Measurements from ENCODE around the gene MPND.

The MPND gene

DNA sequence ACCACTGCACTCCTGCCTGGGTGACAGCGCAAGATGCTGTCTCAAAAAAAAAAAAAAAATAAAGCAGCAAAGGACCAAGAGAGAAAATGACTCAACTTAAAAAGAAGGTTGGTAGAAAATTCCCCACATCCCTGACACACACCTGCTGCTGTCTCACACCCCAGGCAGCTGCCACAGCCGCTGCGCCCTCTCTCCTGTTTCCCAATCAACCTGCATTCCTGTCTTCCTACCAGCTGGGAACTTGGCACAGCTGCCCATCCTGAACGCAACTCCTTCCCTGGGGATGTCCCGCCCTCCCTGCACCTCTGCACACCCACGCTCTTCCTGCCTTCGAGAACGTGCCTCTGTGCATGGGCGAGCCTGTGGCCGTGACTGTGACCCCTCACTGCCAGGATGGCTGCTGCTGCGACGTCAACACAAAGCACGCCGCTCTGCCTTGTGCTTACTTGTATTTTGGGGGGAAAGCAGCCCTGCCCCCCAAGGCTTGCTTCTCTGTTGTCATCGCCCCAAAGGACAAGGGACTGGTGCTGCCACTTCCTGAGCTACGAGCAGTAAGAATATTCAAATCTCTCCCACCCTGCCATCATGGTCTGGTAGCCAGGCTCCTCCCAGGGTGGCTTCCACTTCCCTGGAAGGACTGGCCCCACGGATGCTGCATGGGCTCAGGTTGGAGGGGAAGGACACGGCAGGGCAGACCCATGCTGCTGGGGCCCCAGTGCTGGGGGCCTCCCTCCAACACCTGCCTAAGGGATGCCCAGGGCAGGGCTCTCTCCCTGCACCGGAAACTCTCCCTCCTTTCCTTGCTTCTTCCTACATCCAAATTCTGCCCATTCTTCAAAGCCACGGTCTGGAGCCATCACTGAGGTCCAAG is 36.3 kb downstream of the MPND start:
- peaks cover 15% of the 10 kb centered on the region for H3K36me3 ChIP-seq
- H3K4me1 ChIP-seq = peaks cover 84% of the 10 kb centered on the region
- H3K4me2 ChIP-seq = peak overlapping the region; percentile 100
- H3K9me3 ChIP-seq = no peaks in the 10 kb centered on the region
- no peaks in the 10 kb centered on the region for H3K27me3 ChIP-seq
- H3K4me3 ChIP-seq = peak overlapping the region; percentile 36
- no peak for TF ChIP-seq Cebpa-rat (IDR thresholded peaks at IDR 0.05)
- H4K20me1 ChIP-seq = peaks cover 100% of the 10 kb centered on the region
- H3K9ac ChIP-seq = peak overlapping the region; percentile 55
- peak overlapping the region; percentile 3; the same call in 1 of the 2 replicates for H3K27ac ChIP-seq

- H3K27me3 ChIP-seq = no peaks in the 10 kb centered on the region
- H3K9ac ChIP-seq = peak overlapping the region; percentile 55
- no peaks in the 10 kb centered on the region for H3K9me3 ChIP-seq
- peak overlapping the region; percentile 100 for H3K4me2 ChIP-seq
- H3K4me3 ChIP-seq = peak overlapping the region; percentile 36
- H4K20me1 ChIP-seq = peaks cover 100% of the 10 kb centered on the region
- peak overlapping the region; percentile 3; the same call in 1 of the 2 replicates for H3K27ac ChIP-seq
- TF ChIP-seq Cebpa-rat (IDR thresholded peaks at IDR 0.05) = no peak
- H3K36me3 ChIP-seq = peaks cover 21% of the 10 kb centered on the region
- H3K4me1 ChIP-seq = peaks cover 80% of the 10 kb centered on the region
Observed at GRCh38 chr19:4380254-4380727, 36.9 kb downstream of the MPND start.

DNA sequence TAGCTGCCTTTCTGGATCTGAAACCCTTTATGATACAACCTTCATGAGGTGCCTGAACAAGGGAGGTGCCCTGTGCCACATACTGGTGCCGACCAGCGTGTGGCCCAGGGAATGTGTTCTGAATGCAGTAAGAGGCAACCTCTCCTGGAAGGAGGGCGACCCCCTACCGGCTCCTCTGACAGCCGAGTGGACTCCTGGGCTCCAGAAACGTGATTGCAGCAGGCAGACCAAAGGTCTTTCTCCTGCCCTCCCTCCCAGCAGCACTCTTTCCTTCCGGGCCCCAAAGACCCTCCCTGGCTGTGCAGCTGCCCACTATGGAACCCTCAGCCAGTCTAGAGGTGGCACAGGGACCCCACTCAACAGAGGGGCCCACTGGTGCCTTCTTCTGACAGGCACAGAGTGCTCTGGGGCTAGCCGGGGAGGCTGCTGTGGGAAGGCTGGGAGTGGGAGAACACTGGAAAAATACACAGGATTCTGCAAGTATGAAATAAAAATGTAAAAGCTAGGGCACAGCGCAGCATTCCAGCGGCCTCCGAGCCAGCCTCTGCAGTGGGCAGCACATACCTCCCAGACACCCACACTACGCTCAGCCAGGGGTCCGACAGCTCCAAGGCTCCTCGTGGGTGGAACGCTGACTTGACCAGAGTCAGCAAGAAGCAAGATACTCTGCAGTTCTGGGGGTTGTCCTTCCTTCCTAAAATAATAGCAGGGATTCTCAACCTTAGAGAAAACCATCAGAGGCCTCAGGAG is 42.1 kb downstream of the MPND start:
- Histone ChIP-seq H3K36me3 (peaks cover 56% of the 10 kb centered on the region), H3K4me1 (peaks cover 71% of the 10 kb centered on the region), H3K4me2 (peak overlapping the region; percentile 61), H3K27ac (0 out of 2 replicates have a peak overlapping the region, but pooled peaks have one; percentile 8), H3K9ac (0 out of 2 replicates have a peak overlapping the region, but pooled peaks have one; percentile 16), H3K4me3 (no peak overlapping the region), H4K20me1 (peaks cover 99% of the 10 kb centered on the region), H3K27me3 (no peaks in the 10 kb centered on the region), H3K9me3 (no peaks in the 10 kb centered on the region)
- no peak for TF ChIP-seq Cebpa-rat (IDR thresholded peaks at IDR 0.05)

- H3K27ac ChIP-seq = 0 out of 2 replicates have a peak overlapping the region, but pooled peaks have one; percentile 8
- H3K9ac ChIP-seq = 0 out of 2 replicates have a peak overlapping the region, but pooled peaks have one; percentile 16
Observed at GRCh38 chr19:4386041-4386782, 42.9 kb downstream of the MPND start.

DNA sequence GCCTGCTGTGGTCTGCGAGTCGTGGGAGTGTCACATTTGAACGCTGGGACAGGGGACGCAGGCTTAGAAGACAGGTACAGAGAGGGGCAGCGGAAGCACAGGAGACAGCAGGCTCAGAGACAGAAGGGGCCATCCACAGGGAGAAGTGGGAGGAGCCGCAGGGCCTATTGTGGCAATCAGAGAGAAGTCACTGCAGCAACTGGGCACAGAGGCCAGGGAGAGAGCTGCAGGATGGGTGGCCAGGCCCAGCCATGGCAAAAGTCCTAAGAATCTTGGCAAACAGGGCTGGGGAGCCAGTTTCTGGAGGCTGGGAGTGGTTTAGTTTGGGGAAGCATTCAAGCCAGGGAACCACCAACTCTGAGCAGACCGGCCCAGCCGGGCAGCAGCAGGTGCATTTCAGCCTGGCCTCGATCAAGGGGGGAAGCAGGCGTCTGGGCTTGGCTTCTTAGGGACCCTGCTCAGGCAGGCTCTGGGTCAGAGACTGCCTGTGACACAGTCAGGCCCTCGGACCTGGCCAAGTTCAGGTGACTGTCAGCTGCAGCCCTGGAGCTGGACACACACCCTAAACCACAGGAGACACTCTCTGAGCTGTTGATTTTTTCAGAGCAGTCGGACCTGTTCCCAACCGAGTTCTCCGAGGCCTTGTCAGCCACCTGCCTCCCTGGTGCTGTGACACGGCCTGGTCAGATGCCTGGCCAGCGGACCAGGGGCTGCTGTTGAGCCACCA is 45.1 kb downstream of the MPND start:
- Histone ChIP-seq H3K36me3 (peaks cover 63% of the 10 kb centered on the region), H4K20me1 (peaks cover 99% of the 10 kb centered on the region), H3K9ac (no peak overlapping the region), H3K4me2 (no peak overlapping the region), H3K27ac (0 out of 2 replicates have a peak overlapping the region, but pooled peaks have one; percentile 9), H3K4me1 (peaks cover 63% of the 10 kb centered on the region), H3K9me3 (no peaks in the 10 kb centered on the region), H3K4me3 (no peak overlapping the region), H3K27me3 (no peaks in the 10 kb centered on the region)
- no peak for TF ChIP-seq Cebpa-rat (IDR thresholded peaks at IDR 0.05)

More at GRCh38 chr19:4386041-4386782, 42.9 kb downstream of the MPND start:
- peak overlapping the region; percentile 61 for H3K4me2 ChIP-seq
- TF ChIP-seq Cebpa-rat (IDR thresholded peaks at IDR 0.05) = no peak
- peaks cover 59% of the 10 kb centered on the region for H3K36me3 ChIP-seq
- H3K4me1 ChIP-seq = peaks cover 71% of the 10 kb centered on the region
- H4K20me1 ChIP-seq = peaks cover 99% of the 10 kb centered on the region
- no peaks in the 10 kb centered on the region for H3K27me3 ChIP-seq
- H3K9me3 ChIP-seq = no peaks in the 10 kb centered on the region
- H3K4me3 ChIP-seq = no peak overlapping the region

- Histone ChIP-seq H3K27ac (0 out of 2 replicates have a peak overlapping the region, but pooled peaks have one; percentile 9), H3K4me2 (no peak overlapping the region), H3K9me3 (no peaks in the 10 kb centered on the region), H3K36me3 (peaks cover 58% of the 10 kb centered on the region), H3K4me1 (peaks cover 63% of the 10 kb centered on the region), H3K4me3 (no peak overlapping the region), H4K20me1 (peaks cover 99% of the 10 kb centered on the region), H3K27me3 (no peaks in the 10 kb centered on the region), H3K9ac (no peak overlapping the region)
- no peak for TF ChIP-seq Cebpa-rat (IDR thresholded peaks at IDR 0.05)
Observed at GRCh38 chr19:4389064-4389375, 45.7 kb downstream of the MPND start.

DNA sequence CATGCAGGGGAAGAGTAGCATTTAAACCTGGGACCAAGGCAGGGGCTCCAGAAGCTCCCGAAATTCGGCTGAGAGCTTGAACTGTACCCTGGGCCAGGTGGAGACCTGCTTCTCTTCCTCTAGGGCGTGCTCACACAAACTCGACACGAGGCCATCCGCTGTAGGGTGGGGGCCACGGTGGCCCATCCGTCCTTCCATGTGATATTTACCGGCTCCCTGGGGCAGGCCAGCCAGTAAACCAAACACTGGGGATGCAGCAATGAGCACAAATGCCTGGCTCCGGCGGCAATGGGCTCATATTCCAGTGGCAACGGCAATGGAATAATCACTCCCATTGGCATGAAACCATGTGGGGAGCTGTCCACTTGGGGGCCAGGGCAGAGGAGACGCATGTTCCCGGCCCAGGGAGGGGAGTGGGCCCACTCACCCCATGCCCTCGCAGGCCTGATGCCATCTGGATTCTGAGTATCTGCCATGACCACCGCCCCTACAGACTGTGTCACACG is 46.2 kb downstream of the MPND start:
- no peaks in the 10 kb centered on the region for H3K9me3 ChIP-seq
- peak overlapping the region; percentile 44; the same call in 1 of the 2 replicates for H3K9ac ChIP-seq
- TF ChIP-seq Cebpa-rat (IDR thresholded peaks at IDR 0.05) = no peak
- H3K27ac ChIP-seq = peak overlapping the region; percentile 59; the same call in 1 of the 2 replicates
- peaks cover 63% of the 10 kb centered on the region for H3K4me1 ChIP-seq
- H4K20me1 ChIP-seq = peaks cover 99% of the 10 kb centered on the region
- H3K4me2 ChIP-seq = peak overlapping the region; percentile 59; the same call in 1 of the 2 replicates
- H3K27me3 ChIP-seq = no peaks in the 10 kb centered on the region
- H3K36me3 ChIP-seq = peaks cover 58% of the 10 kb centered on the region
- H3K4me3 ChIP-seq = no peak overlapping the region

DNA sequence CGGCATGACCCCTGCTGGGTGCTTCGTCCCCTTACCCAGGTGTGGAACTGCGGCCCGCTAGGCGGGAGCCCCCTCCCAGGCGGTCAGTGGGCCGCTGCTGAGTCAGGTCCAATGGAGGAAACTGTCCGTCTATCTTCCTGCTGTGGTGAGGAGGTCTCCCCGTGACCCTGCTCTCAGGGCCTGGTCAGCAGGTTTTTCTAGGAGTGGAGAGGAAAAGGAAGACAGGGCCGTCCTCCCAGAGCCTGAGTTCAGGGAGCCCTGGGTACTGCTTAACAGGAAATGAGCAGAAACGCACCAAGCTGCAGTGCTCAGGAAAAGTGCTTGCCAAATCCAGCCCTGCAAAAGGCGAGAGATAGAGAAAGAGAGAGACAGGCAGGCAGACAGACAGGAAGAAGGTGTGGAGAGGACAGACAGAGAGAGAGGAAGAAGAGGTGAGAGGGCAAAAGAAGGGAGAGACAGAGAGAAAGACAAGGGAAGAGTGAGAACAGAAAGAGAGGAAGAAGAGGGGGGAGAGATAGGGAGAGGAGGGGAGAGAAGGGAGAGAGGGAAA is 46.7 kb downstream of the MPND start:
- H3K4me3 ChIP-seq = no peak overlapping the region
- peak overlapping the region; percentile 59 for H3K27ac ChIP-seq
- no peaks in the 10 kb centered on the region for H3K9me3 ChIP-seq
- peaks cover 99% of the 10 kb centered on the region for H4K20me1 ChIP-seq
- H3K9ac ChIP-seq = peak overlapping the region; percentile 44
- H3K4me2 ChIP-seq = peak overlapping the region; percentile 59
- peaks cover 63% of the 10 kb centered on the region for H3K4me1 ChIP-seq
- peaks cover 58% of the 10 kb centered on the region for H3K36me3 ChIP-seq
- no peaks in the 10 kb centered on the region for H3K27me3 ChIP-seq
- TF ChIP-seq Cebpa-rat (IDR thresholded peaks at IDR 0.05) = no peak
